Spleen (tissue), 7 donors: ENCODE data around the gene PNLIP.

Source experiments
- CTCF ChIP-seq, 11 experiments: fragments of 200-600 bp in 7 of 11; fragments of 450-650 bp in 4 of 11; sonication (generic) in 4 of 11; IDR thresholded peaks in 8 of 11; conservative IDR thresholded peaks in 3 of 11; 1 replicate in 7 of 11; 2 replicates in 4 of 11; pipeline versions ENCODE4 v1.4.0 to v1.8.0; 2016 to 2021; ENCODE audit warnings: antibody characterized with exemption in 11 of 11, inconsistent platforms in 4 of 11, mild to moderate bottlenecking in 1 of 11
- POLR2A ChIP-seq, 3 donors: fragments of 450-650 bp; IDR thresholded peaks; one replicate each; pipeline ENCODE4 v1.5.1; 2017; ENCODE audit warnings: antibody characterized with exemption in 3 of 3, mild to moderate bottlenecking in 1 of 3
- donor health status: DM: no; HTN: no; CAD: no; lungs with moderate emphysema.
- donor health status: DM: no; HTN: no; CAD: no.
- donor health status: DM: no; HTN: no; CAD: no.

GRCh38 chr10:116567335-116567734 lies 21.6 kb downstream of the PNLIP start:
- no peak for TF ChIP-seq CTCF (IDR thresholded peaks at IDR 0.05 in 8 of 11, conservative IDR thresholded peaks at IDR 0.05 in 3 of 11)
- no peak for TF ChIP-seq POLR2A (IDR thresholded peaks at IDR 0.05)
